ENCODE measurements around the gene SAMD10.

DNA sequence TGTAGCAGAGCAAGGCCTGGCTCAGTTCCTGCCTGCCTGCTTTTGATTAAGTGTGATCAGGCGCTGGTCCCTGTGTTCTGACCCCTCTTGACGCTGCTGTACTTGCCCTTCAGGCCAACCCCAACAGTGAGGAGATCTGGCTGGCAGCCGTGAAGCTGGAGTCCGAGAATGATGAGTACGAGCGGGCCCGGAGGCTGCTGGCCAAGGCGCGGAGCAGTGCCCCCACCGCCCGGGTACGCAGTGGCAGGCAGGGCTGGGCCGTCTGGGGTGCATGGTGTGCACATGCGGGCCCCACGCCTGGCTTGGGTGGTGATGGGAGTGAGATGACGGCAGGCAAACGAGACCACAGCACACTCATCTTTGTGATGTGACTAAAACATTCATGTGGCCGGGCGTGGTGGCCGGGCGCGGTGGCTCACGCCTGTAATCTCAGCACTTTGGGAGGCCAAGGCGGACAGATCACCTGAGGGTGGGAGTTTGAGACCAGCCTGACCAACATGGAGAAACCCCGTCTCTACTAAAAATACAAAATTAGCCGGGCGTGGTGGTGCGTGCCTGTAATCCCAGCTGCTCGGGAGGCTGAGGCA lies 46.5 kb upstream of the SAMD10 start:
- TF ChIP-seq, protein P1, sequence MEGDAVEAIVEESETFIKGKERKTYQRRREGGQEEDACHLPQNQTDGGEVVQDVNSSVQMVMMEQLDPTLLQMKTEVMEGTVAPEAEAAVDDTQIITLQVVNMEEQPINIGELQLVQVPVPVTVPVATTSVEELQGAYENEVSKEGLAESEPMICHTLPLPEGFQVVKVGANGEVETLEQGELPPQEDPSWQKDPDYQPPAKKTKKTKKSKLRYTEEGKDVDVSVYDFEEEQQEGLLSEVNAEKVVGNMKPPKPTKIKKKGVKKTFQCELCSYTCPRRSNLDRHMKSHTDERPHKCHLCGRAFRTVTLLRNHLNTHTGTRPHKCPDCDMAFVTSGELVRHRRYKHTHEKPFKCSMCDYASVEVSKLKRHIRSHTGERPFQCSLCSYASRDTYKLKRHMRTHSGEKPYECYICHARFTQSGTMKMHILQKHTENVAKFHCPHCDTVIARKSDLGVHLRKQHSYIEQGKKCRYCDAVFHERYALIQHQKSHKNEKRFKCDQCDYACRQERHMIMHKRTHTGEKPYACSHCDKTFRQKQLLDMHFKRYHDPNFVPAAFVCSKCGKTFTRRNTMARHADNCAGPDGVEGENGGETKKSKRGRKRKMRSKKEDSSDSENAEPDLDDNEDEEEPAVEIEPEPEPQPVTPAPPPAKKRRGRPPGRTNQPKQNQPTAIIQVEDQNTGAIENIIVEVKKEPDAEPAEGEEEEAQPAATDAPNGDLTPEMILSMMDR (IDR thresholded peaks at IDR 0.05): no peak
- no peak for TF ChIP-seq EP300 (IDR thresholded peaks at IDR 0.05)
- no peak for TF ChIP-seq POLR2A (IDR thresholded peaks at IDR 0.05)
